ENCODE measurements around the gene TANK. TPM values are rescaled to one million over a fixed set of nuclear protein-coding genes. Genes with fewer than 3 reads are reported as not detected.

TANK gene
- total RNA-seq, 2 experiments from 2014 or later: 43.4 to 64.9 TPM

DNA sequence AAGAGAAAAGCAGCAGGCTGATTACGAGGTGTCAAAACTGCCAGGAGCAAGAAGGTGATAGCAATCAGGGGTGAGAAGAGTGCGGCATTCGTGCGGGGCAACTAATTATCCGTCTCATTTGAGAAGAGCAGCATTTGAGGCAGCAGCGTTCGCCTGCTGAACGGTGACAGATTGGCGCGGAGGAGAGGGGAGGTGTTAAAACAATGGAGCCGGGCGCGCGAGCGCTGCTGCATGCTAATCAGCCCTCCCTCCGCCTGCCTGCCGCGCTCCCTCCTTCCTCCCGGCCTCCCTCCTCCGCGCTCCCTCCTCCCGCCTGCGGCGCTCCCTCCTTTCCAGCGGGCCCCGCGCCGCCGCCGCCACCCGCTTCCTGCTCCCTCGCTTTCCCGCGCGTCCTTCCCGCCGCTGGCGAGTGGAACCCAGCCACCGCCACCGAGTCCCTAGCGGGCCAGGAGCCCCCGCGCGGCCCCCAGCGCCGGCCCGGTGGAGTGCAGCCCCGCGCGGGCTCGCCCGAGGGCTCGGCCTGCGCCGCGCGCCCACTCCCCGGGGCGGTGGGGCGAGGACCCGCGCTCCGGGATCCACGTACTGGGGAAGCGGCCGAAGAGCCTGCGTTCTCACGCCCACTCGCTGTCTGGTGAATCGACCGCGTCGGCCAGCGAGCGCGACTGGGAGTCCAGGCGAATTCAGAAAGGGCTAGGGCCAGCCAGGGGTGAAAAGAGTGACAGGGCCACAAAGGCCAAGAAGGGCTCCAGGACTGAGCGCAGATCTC lies 78.5 kb downstream of the TANK start:
- H2AFZ ChIP-seq (ENCODE audit: low read length): peak overlapping the region; percentile 71
- TF ChIP-seq, protein P1, sequence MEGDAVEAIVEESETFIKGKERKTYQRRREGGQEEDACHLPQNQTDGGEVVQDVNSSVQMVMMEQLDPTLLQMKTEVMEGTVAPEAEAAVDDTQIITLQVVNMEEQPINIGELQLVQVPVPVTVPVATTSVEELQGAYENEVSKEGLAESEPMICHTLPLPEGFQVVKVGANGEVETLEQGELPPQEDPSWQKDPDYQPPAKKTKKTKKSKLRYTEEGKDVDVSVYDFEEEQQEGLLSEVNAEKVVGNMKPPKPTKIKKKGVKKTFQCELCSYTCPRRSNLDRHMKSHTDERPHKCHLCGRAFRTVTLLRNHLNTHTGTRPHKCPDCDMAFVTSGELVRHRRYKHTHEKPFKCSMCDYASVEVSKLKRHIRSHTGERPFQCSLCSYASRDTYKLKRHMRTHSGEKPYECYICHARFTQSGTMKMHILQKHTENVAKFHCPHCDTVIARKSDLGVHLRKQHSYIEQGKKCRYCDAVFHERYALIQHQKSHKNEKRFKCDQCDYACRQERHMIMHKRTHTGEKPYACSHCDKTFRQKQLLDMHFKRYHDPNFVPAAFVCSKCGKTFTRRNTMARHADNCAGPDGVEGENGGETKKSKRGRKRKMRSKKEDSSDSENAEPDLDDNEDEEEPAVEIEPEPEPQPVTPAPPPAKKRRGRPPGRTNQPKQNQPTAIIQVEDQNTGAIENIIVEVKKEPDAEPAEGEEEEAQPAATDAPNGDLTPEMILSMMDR (conservative IDR thresholded peaks at IDR 0.05; ENCODE audit: low read length): no peak
- no peak for TF ChIP-seq EZH2phosphoT487 (IDR thresholded peaks at IDR 0.05; ENCODE audit: borderline replicate concordance, low read depth, low read length)
- no TSS peak for BruUV-seq (replicated peaks)
- no peak overlapping the region for H3K27ac ChIP-seq (ENCODE audit: low read depth, low read length, poor library complexity, severe bottlenecking)
- peaks cover 8% of the 10 kb centered on the region; the same call in 1 of the 2 replicates for H3K36me3 ChIP-seq (ENCODE audit: insufficient read depth, low read length)
- POLR2A ChIA-PET: interaction anchor here (0.5 to 1.7 kb wide), 4 partner anchors 10 to 174 kb away, joined by 4 to 5 read pairs (median 4); no protein-coding TSS in a partner anchor
- intact Hi-C loops (cut with micrococcal nuclease; ENCODE audit: unreplicated experiment): no loop called here
- no peaks in the 10 kb centered on the region for H3K9me3 ChIP-seq (ENCODE audit: low read length)
- no peaks in the 10 kb centered on the region for H3K9me2 ChIP-seq (ENCODE audit: insufficient read depth, low read length)
- H4K20me1 ChIP-seq (ENCODE audit: insufficient read depth, low read length): no peaks in the 10 kb centered on the region
- DNase-seq (ENCODE audit: low spot score): peak; percentile 35
- peak overlapping the region; percentile 86 for H3K4me2 ChIP-seq (ENCODE audit: low read length)
- CTCF ChIA-PET (ENCODE audit: unreplicated experiment): no interaction called here
- peaks cover 56% of the 10 kb centered on the region for H3K4me1 ChIP-seq (ENCODE audit: insufficient read depth, low read length, poor library complexity, severe bottlenecking)
- peak overlapping the region; percentile 57 for H3K4me3 ChIP-seq (ENCODE audit: low read depth, low read length, poor library complexity, severe bottlenecking)
- peaks cover 2% of the 10 kb centered on the region; the same call in 1 of the 2 replicates for H3K79me2 ChIP-seq (ENCODE audit: insufficient read depth, low read depth, low read length)

DNA sequence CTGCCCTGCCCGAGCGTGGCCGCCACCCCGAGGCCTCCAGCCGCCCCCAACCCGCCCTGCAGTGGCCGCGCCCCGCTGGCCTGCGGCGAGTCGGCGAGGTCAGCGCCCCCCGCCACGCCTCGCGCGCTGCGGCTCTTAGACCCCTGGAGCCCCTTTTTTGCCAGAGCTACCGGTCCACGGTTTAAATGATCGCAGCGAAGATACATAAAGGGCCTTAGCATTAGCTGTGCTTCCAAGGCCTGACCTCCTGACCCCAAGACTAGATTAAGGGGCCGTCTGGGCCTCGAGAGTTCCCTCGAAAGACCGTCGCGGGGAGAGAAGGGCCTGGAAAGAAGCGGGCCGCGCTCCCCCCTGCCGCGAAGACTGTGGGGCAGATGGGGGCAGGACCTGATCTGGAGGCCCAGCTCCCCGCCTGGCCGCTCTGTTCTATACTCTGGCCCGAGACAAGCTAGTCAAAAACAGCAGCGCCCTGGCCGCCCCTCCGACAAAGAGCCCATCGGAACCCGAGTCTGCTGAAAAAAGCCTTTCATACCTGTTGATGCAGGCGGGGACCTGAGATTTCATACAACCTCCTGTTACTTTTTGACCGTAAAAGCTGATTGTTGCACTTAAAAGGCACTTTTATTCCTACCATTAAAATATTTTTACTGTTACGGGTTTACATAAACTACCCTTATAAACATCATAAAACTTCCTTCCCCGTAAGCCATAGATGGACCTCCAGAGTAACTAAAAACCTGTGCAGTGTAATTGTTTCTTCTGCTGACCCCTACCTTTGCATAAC lies 79.3 kb downstream of the TANK start:
- ChIA-PET POLR2A (interaction anchor here (0.5 to 6.5 kb wide), 8 partner anchors 8 to 965 kb away, joined by 3 to 76 read pairs (median 4); no protein-coding TSS in a partner anchor), CTCF (ENCODE audit: unreplicated experiment) (interaction anchor here (1.2 kb wide), 1 partner anchor 11 kb away, joined by 3 read pairs; no protein-coding TSS in a partner anchor)
- no peaks in the 10 kb centered on the region for H4K20me1 ChIP-seq (ENCODE audit: insufficient read depth, low read length)
- H3K4me2 ChIP-seq (ENCODE audit: low read length): no peak overlapping the region
- intact Hi-C loops (cut with micrococcal nuclease; ENCODE audit: unreplicated experiment): loop anchor here (10.0 kb wide), 1 partner anchor 835 kb away; no protein-coding TSS in a partner anchor
- no peak for DNase-seq (ENCODE audit: low spot score)
- H3K36me3 ChIP-seq (ENCODE audit: insufficient read depth, low read length): peaks cover 8% of the 10 kb centered on the region; the same call in 1 of the 2 replicates
- H3K9me2 ChIP-seq (ENCODE audit: insufficient read depth, low read length): no peaks in the 10 kb centered on the region
- H3K79me2 ChIP-seq (ENCODE audit: insufficient read depth, low read depth, low read length): peaks cover 7% of the 10 kb centered on the region; the same call in 1 of the 2 replicates
- BruUV-seq (replicated peaks): no TSS peak
- TF ChIP-seq, protein P1 (conservative IDR thresholded peaks at IDR 0.05; ENCODE audit: low read length): no peak
- TF ChIP-seq EZH2phosphoT487 (IDR thresholded peaks at IDR 0.05; ENCODE audit: borderline replicate concordance, low read depth, low read length): no peak
- no peak overlapping the region for H2AFZ ChIP-seq (ENCODE audit: low read length)
- H3K27ac ChIP-seq (ENCODE audit: low read depth, low read length, poor library complexity, severe bottlenecking): no peak overlapping the region
- no peaks in the 10 kb centered on the region for H3K9me3 ChIP-seq (ENCODE audit: low read length)
- H3K4me1 ChIP-seq (ENCODE audit: insufficient read depth, low read length, poor library complexity, severe bottlenecking): peaks cover 54% of the 10 kb centered on the region
- H3K4me3 ChIP-seq (ENCODE audit: low read depth, low read length, poor library complexity, severe bottlenecking): no peak overlapping the region

All from OCI-LY7 (cell line).